Measurements from ENCODE around the gene SERPINA5. TPM values are rescaled to one million over a fixed set of nuclear protein-coding genes. Genes with fewer than 3 reads are reported as not detected.

The SERPINA5 gene
- total and polyA plus RNA-seq, 2 of the 8 experiments (the other 6 are each of a cell fraction or from before 2014, with no cell fraction given): 1.8 to 1.9 TPM

- TF ChIP-seq USF2 (IDR thresholded peaks at IDR 0.05; ENCODE audit: low read length) (no peak), SIX5 (IDR thresholded peaks at IDR 0.05; ENCODE audit: low read depth, low read length) (no peak), RBBP5 (IDR thresholded peaks at IDR 0.05; ENCODE audit: borderline replicate concordance, low read depth, low read length) (no peak), NANOG (IDR thresholded peaks at IDR 0.05; ENCODE audit: insufficient read depth, low read depth, low read length, poor library complexity, severe bottlenecking) (no peak), TAF7 (optimal IDR thresholded peaks at IDR 0.05; ENCODE audit: borderline replicate concordance, low read depth, low read length) (no peak), GTF2F1 (IDR thresholded peaks at IDR 0.05; ENCODE audit: borderline replicate concordance, low read depth, low read length) (no peak), E2F6 (IDR thresholded peaks at IDR 0.05) (no peak), RXRA (IDR thresholded peaks at IDR 0.05; ENCODE audit: insufficient read depth, low read depth, low read length) (no peak)
These were observed 13.2 kb downstream of the SERPINA5 start (continued) for GRCh38 chr14:94594441-94594840.

Data from H1 (cell line).